ENCODE measurements around the gene MEIS2.

MEIS2 gene

GRCh38 chr15:37109168-37109871 lies 9.0 kb upstream of the MEIS2 start:
- TF ChIP-seq CTCF (conservative IDR thresholded peaks at IDR 0.05; ENCODE audit: control insufficient read depth, insufficient read depth, low read depth, low read length) = no peak
- DNase-seq (ENCODE audit: low read depth) = no peak
- peak overlapping the region; percentile 51 for H3K4me3 ChIP-seq (ENCODE audit: control insufficient read depth, low read depth, low read length)

GRCh38 chr15:37108381-37109167 lies 8.2 kb upstream of the MEIS2 start:
- no peak for DNase-seq (ENCODE audit: low read depth)
- H3K4me3 ChIP-seq (ENCODE audit: control insufficient read depth, low read depth, low read length) = peak overlapping the region; percentile 51
- TF ChIP-seq CTCF (conservative IDR thresholded peaks at IDR 0.05; ENCODE audit: control insufficient read depth, insufficient read depth, low read depth, low read length) = no peak

- DNase-seq (ENCODE audit: low read depth) = no peak
- peak overlapping the region; percentile 45 for H3K4me3 ChIP-seq (ENCODE audit: control insufficient read depth, low read depth, low read length)
- no peak for TF ChIP-seq CTCF (conservative IDR thresholded peaks at IDR 0.05; ENCODE audit: control insufficient read depth, insufficient read depth, low read depth, low read length)
Observed at GRCh38 chr15:37107744-37108380, 7.5 kb upstream of the MEIS2 start.

- no peak for TF ChIP-seq CTCF (conservative IDR thresholded peaks at IDR 0.05; ENCODE audit: control insufficient read depth, insufficient read depth, low read depth, low read length)
- H3K4me3 ChIP-seq (ENCODE audit: control insufficient read depth, low read depth, low read length) = peak overlapping the region; percentile 45
Observed at GRCh38 chr15:37107071-37107743, 6.9 kb upstream of the MEIS2 start.

GRCh38 chr15:37106490-37107001 lies 6.2 kb upstream of the MEIS2 start:
- DNase-seq (ENCODE audit: low read depth) = peak; percentile 70
- peak; percentile 20 for TF ChIP-seq CTCF (conservative IDR thresholded peaks at IDR 0.05; ENCODE audit: control insufficient read depth, insufficient read depth, low read depth, low read length)
- H3K4me3 ChIP-seq (ENCODE audit: control insufficient read depth, low read depth, low read length) = peak overlapping the region; percentile 45

More at GRCh38 chr15:37107071-37107743, 6.9 kb upstream of the MEIS2 start:
- no peak for DNase-seq (ENCODE audit: low read depth)

- peak overlapping the region; percentile 45 for H3K4me3 ChIP-seq (ENCODE audit: control insufficient read depth, low read depth, low read length)
- no peak for TF ChIP-seq CTCF (conservative IDR thresholded peaks at IDR 0.05; ENCODE audit: control insufficient read depth, insufficient read depth, low read depth, low read length)
- DNase-seq (ENCODE audit: low read depth) = no peak
Observed at GRCh38 chr15:37105889-37106288, 5.5 kb upstream of the MEIS2 start.
